Breast epithelium (tissue), 3 donors: ENCODE measurements around the gene SEZ6L.

Source experiments
- CTCF ChIP-seq, 3 donors: fragments of 450-650 bp; IDR thresholded peaks; one replicate each; pipeline ENCODE4 v1.5.1; 2016 to 2017; ENCODE audit warnings: antibody characterized with exemption in 3 of 3, mild to moderate bottlenecking in 3 of 3, moderate library complexity in 3 of 3
- POLR2AphosphoS5 ChIP-seq, 3 donors: sonication (generic); formaldehyde crosslinking; IDR thresholded peaks; one replicate each; pipeline ENCODE4 v1.6.1; 2017; ENCODE audit warnings: antibody characterized with exemption in 3 of 3

GRCh38 chr22:26246552-26246951, 77.3 kb downstream of the SEZ6L start:
- no peak for TF ChIP-seq CTCF (IDR thresholded peaks at IDR 0.05)
- no peak for TF ChIP-seq POLR2AphosphoS5 (IDR thresholded peaks at IDR 0.05)
